ENCODE results near the gene ACYP1. TPM values are rescaled to one million over a fixed set of nuclear protein-coding genes. Genes with fewer than 3 reads are reported as not detected.

ACYP1 gene
- 8.4 and 10.2 TPM in 2 replicates for total RNA-seq

DNA sequence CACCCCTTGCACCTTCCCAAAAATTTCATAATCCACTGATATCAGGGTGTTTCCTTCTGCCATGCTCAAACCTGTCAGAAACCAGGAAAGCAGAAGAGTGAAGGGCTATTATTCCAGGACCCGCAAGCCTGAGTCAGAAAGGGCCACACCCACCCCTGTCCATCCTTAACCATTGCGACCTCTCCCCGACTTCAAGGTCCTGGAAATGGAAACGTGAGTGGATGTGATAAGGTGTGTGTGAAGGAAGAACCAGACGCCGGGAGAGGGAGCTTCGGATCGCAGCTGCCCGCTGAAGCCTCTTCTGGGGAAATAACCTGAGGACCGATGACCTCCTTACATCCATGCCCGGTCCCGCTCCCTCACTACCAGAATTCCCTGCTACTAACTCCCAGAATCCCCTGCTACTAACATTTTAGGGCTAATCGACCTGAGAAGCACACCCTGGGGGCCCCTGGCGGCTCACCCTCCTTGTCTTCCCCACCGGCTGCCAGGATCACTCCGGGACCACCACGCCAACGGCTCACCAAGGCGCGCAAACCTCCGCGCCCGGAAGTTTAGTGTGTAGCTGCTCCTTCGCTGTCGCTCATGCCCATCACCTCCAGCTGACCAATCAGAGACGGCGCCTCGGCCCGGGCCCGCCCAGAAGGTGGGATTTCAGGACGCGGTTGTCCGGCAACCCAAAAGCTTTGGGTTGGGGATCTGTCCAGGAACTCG lies at the start of gene ACYP1:
TSS of gene ACYP1 (minus strand) at position 534 of the 714 bp plus-strand sequence. CDS start at position 63, 471 bp downstream.

DNA sequence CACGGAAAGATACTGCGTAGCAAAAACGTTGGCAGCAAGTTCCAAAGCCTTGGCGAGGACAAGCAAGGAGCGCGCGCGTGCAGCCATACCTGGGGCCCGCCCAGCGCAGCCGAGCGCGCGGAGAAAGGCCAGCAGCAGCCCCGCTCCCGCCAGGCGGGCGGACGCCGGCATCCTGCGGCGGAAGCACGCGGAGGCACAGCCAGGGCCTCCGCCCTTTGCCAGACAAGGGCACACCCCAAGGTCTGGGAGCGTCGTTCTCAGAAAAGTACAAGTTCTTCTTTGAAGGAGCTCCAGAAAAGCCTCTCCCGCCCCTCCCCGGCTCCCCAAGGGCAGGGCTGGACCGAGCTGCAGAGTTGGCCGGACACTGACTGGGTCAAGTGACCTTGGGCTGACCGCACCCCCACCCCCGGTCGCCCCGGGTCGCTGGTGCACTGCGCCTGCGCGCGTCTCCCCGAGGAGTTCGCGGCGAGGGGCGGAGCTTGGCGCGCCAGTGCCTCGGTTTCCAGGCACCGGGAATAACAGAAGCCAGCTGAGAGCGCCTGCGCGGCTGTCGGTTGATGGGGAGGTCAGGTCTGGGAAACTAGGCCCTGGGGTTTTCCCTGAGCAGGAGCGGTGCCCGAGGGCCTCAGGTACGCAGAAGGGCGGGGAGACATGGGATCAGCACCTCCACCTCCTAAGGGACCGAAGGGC lies 5.4 kb upstream of the ACYP1 start, which contains the start of gene ZC2HC1C:
TSS of gene ZC2HC1C (plus strand) at position 521 of the 690 bp plus-strand sequence. CDS start 933 bp downstream, outside the sequence.

DNA sequence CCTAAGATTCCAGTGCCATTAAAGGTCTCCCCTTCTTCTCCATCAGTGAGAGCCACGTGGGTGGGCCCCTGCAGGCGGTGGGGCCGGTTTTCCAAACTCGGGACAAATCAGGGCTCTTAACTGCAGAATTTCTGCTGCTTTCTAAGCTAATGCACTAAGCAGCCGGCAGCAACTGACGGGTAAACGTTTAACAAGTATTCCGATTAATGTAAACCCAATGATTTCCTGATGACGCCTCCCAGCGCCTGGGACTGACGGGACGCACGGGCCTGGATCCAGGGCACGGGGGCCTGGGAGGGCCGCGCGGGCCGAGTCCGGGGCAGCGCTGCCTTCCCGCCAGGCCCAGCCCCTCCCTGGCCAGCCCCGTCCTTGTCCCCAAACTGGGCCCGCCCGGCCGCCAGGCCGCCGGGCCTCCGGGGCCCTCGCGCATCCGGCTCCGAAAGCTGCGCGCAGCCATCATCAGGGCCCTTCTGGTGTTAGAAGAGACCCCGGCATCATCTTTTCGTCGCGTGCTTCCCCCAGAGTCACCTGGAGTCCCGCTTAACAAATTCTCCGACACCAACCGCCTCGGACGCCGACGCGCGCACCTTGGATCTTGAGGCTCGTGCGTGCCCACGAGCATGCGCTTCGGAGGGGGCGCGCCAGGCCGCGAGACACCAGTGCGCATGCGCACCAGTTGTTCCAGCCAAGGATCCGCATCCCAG lies 12.8 kb downstream of the ACYP1 start, which contains the start of gene MLH3:
TSS of gene MLH3 (minus strand) at position 616 of the 704 bp plus-strand sequence. CDS start 1,812 bp downstream, outside the sequence.

Other genes with a start within 250 kb of the ACYP1 start
- gene PROX2, start 187.9 kb downstream of the ACYP1 start, total RNA-seq = not detected in 2 replicates
- 44.8 and 46.9 TPM in 2 replicates for gene DLST, start 182.1 kb downstream of the ACYP1 start, total RNA-seq
- 0.26 and 0.58 TPM in 2 replicates for gene RPS6KL1, start 140.8 kb downstream of the ACYP1 start, total RNA-seq
- 1.2 and 10.8 TPM in 2 replicates for gene PGF, start 108.4 kb downstream of the ACYP1 start, total RNA-seq
- gene EIF2B2, start 61.1 kb downstream of the ACYP1 start, total RNA-seq = 17.8 and 20.0 TPM in 2 replicates
- 12.4 and 13.2 TPM in 2 replicates for gene MLH3, start 12.6 kb downstream of the ACYP1 start, total RNA-seq
- 2.5 TPM in 1 of 2 replicates, not detected in the other for gene ZC2HC1C, start 5.6 kb upstream of the ACYP1 start, total RNA-seq
- 23.7 and 27.8 TPM in 2 replicates for gene NEK9, start 63.0 kb upstream of the ACYP1 start, total RNA-seq
- 241 and 281 TPM in 2 replicates for gene TMED10, start 112.6 kb upstream of the ACYP1 start, total RNA-seq
- 248 and 494 TPM in 2 replicates for gene FOS, start 214.8 kb upstream of the ACYP1 start, total RNA-seq

All from pericardium fibroblast (primary cell).